GM21526 (cell line): ENCODE measurements around the gene MFAP2.

Experiments used
- ATAC-seq: cut with Tn5 transposase; IDR thresholded peaks from one replicate; pipeline ENCODE4 v1.9.1; 2021; ENCODE audit warnings: moderate library complexity; ENCODE audit not compliant: unreplicated experiment, low FRiP score

The MFAP2 gene, protein sequence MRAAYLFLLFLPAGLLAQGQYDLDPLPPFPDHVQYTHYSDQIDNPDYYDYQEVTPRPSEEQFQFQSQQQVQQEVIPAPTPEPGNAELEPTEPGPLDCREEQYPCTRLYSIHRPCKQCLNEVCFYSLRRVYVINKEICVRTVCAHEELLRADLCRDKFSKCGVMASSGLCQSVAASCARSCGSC

DNA sequence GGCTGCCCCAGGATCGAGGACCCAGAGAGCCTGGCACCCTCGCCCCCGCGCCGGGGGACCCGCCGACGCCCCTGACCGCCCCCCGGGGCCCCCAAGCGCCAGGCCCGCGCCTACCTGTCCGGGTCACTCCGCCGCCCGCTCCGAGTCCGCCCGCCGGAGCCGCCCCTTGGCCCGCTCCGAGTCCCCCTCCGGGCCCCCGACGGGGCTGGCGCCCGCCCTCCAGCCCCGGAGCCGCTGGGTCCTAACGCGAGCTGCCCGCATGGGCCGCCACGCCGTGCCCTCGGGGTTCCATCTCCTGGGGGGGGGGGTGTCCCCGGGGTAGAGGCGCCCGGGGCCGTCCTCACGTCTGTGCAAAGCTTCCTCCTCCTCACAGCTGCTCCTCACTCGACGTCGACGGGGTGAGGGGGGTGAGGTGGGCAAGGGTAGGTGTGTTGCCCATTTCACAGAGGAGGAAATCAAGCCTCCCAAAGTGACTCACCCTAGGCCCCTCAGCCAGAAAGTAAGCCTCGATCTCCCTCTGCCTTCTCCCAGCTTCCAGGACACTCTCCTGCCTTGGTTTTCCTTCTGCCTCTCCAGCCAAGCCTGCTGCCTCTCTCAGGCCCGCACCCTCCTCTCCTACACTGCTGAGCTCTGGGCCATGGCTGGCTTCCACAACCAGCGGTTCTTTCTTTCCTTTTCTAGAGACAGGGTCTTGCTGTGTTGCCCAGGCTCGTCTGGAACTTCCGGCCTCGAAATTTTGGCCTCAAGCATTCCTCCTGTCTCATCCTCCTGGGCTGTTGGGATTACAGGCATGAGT is at the start of gene MFAP2:
Gene MFAP2 (minus strand): TSS at position 148 of the 796 bp plus-strand sequence. CDS start 2,347 bp downstream, outside the sequence.
- no peak for ATAC-seq

DNA sequence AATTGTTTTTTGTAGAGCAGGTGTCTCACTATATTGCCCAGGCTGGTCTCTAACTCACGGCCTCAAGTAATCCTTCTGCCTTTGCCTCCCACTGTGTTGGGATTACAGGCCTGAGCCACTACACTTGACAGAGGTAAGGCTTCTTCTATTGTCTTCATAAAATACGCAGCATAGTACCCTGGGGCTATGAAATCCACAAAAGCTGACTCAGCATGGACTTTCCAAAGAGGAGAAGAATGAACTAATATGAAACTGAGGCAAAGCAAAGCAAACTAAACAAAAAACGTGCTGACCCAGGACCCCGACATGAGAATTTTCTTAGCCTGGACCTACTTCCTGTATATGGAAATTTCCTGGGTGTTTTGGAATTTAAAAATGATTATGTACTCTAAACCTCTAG is 49.8 kb upstream of the MFAP2 start:
- ATAC-seq = no peak

DNA sequence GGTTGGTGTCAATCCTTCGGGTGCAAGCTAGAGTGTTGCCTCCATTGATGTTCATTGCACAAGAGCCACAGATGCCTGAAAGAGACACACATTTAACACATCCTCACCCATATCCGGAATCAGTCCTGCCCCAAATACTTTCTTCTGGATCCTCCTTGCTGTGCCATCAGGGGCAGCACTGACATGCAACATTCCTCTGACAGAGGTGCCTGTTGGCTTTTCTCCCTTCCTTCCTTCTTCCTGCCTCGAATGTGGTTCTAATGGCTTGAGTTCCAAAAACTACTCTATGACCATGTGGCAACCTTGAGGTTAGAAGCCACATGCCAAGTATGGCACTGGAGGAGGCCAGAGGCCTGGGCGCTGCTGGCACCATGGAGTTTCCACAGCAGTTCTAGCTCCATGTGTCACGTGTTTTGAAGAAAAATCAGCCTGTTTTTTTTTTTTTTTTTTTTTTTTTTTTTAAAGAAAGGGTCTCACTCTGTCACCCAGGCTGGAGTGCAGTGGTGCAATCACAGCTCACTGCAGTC is 48.3 kb upstream of the MFAP2 start:
- no peak for ATAC-seq

DNA sequence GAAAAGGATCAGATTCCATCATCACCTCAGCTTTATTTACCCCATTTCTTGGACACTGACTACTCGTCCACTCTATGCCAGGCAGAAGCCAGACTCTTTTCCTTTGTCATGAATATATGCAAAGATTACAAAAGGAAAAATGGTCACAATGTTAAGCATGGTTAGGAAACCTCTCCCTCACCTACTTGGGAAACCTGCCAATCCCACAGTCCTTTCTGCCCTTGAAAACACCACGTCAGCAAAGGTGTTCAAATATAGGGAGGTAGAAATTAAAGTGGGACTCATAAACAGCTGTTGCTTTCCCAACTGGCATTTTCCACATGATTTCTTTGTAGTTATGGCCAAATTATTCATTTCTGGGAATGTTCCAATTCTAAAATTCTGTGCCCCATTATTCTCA is 47.5 kb upstream of the MFAP2 start:
- no peak for ATAC-seq

DNA sequence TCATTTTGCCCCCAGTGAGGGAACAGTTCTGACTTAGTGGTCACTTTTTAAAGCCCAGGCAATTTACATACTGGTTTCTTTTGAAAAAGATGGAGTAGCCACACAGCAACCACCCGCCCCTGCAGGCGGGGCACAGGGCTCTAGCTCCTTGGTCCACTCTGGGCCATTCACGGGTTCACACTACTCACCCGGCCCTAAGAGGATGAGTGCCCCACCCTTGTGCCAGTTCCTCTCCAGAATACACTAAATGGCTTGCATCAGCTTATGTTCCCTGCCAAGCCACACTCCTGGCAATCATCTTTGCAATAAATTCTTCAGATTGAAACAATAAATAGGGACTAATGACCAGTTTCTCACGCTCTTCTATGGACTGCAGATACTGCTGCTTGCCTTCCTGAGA is 47.0 kb upstream of the MFAP2 start:
- no peak for ATAC-seq

DNA sequence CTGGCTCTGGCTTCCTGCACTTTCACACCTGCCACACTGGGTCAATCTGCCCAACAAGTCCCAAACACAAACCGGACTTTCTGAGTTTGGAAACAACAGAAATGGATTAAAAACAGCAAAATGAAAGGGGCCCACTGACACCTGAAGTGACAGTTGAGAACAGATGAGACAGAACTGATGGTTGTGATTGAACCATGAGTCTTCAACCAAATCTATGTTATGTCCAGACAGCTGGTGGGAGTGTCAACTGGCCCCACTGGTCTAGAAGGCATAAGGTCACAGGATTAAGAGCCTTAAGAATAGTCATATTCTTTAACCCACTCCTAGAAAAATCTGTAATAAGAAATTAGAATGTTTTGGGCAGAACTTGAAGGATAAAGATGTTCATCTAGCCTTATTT is 44.3 kb upstream of the MFAP2 start:
- no peak for ATAC-seq

DNA sequence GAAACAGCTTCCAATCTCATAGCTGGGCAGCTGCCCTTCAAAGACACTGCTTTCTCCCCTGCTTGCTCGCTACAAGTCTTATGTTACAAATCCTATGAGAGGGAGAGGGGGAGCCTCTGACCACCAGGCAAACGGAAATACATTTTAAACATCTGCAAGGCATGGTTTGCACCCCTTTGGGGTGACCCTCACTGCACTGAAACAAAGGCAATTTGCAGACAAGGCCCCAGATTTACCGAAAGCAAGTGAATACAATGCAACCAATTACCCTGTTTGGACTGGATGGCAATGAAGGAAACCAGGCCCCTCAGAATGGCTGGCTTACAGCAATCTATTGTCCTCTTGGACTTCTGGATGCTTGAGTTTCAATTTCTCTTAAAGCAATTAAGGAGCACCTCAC is 43.2 kb upstream of the MFAP2 start:
- ATAC-seq = no peak

DNA sequence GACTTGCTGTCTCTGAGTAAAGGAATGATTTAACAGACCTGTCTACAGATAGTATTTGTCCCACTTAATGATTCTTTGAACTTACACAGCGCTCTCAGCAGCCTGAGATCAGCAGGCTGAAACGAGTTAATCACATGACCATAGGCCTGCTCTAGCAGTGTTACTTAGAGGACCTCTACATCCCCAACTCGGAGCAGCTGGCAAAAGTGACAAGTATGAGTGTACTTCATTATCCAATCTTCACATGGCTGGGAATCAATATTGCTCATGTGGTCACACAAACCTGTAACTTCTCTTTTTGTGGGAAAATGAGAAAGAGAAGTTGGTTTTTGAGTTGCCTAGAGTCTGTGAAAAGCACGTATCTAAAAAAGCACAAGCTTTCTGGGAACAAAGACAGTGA is 42.7 kb upstream of the MFAP2 start:
- ATAC-seq = no peak

DNA sequence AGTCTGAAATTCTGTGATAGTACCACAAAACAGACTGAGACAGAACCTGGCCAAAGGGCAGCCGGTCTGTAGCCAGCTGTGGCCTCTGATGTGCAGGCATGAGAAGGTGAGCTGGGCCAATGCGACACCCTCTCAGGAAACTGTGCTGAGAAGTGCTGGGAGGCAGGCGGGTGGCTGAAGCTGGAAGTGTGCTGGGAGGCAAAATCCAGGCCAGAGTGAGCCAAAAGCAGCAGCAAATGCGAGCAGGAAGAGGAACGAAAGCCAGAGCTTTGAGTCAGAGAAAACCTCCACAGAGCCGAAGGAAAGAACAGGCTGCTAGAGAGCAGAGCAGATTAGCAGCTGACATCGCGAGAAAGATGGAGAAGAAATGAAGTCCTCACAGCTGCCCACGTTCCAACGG is 41.5 kb upstream of the MFAP2 start:
- no peak for ATAC-seq

DNA sequence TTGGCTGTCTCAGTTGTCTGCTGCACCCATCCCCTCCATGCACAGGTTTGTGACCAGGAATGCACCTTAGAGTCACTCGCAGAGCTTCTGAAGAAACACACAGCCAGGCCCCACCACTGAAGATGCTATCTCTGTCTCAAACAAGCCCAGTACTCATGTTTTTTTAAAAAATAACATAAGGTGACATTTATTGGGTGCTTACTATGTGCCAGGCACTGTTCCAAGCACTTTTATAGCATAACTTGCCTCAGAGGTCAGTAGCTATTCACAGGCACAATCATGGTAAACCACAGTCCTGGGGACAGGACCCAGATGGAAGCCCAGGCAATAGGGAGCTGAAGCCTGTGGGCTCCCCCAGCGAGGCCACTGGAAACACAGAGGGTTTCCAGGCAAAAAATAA is 40.1 kb upstream of the MFAP2 start:
- ATAC-seq = no peak

DNA sequence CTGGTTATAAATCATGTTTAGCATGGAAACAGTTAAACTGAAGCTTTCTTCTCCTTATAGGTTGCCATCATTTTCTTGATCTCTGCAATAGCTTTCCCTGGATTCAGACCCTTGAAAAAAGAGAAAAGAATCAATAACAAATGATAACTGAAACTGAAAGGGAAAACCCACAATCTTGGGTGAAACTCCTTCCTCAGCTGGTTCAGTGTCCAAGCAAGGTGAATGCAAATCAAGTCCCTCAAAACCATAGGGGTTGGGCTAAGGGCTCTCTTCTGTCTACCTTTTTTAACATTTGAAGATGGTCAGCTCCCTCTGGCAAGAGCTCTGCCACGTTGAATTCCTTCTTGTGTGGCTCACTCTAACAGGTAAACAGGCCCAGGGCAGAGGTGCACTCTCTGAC is 38.4 kb upstream of the MFAP2 start:
- ATAC-seq = no peak

DNA sequence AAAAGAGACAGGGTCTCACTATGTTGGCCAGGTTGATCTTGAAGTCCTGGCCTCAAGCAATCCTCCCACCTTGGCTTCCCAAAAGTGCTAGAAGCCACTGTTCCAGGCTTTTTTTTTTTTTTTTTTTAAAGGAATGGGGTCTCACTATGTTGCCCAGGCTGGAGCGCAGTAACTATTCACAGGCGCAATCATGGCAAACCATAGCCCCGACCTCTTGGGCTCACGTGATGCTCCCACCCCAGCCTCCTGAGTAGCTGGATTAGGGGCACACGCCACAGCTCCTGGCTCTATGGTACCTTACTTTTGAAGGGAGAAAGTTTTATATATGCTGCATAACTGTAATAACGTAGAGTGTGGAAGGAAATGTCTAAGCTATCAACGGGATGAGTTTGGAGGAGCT is 37.0 kb upstream of the MFAP2 start:
- no peak for ATAC-seq

DNA sequence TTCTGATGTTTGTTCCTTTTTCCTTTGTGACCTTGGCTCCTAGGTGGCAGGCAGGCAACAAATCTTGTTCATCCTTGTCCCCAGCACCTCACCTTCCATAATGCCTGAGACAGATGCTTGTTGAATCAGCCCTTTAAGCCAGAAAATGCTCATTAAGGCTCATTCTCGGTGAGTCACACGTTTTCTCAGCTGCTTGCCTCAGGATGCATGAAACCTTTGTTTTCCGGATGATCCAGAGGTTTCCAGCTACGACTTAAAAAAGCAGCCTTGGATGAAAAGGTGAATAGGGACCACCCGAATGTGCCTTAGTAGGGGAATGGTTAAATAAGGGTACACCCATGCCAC is 35.9 kb upstream of the MFAP2 start:
- ATAC-seq = no peak

DNA sequence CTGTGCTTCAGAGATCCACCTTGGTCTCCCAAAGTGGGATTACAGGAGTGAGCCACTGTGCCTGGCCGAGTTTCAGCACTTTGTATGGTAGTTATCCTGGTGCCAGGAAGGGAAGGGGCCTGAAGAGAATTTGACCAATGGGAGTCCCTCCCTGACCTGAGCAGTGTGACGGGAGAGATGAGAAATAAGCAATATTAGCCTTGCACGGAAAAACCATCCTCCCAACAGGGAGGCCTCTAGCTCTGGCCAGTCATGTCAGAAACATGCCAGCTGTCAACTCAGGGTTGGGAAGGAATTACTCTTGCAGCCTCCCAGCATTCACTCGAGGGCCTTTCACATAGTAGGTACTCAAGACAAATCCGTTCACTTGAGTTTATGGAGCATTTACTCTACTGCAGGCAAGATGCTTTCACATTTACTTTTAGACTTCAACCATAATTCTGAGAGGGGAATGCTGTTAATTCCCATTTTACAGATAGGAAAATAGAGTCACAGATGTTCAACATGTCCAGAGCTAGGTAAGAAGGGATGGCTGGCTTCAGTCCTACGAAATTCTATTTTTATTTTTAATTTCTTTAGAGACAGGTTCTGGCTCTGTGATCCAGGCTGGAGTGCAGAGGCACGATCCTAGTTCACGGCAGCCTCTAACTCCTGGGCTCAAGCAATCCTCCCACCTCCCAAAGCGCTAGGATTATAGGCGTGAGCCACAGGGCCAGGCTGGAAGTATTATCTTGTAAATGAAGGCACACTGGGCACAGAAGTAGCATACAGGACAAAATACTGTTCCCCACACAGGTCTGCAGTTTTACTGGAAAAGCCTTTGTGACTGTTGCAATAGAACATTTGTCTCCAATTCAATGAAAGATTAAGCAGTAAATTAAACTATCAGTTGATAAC is 34.5 kb upstream of the MFAP2 start:
- no peak for ATAC-seq

DNA sequence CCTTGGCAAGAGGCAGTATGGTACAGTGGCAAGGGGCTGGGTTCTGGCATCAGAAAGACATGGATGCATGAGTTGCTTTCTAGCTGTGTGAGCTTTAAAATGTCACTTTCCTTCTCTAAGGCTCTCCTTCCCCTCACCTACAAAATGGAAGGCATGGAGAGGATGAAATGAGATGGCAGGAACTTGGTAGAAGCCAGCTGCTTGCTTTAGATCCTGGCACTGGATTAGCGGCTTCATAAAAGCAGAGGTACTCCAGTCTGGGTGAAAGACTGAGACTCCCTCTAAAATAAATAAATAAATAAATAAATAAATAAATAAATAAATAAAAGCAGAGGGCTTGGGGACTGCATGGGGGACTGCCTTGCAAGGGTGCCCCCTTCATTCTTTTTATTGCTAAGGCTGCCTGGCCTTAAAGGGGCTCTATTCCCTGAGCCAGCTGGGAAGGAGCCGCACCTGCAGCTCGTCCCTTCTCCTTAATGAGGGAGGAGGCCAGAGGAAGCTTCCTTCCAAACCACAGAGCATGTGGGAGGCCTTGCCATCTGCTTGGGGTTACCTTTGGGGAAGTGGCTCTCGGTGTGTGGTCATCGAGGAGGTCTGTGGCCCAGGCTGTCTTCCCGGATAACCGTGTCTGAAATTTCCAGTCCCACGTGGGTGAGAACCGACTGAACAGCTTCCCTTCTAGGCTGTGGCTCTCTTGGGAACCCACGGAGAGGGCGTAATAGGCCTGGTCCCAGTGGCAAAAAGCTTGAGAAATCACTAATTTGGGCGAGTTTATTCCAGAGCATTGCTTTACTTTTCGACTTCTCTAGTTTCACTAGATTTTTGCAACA is 33.3 kb upstream of the MFAP2 start:
- ATAC-seq = no peak

DNA sequence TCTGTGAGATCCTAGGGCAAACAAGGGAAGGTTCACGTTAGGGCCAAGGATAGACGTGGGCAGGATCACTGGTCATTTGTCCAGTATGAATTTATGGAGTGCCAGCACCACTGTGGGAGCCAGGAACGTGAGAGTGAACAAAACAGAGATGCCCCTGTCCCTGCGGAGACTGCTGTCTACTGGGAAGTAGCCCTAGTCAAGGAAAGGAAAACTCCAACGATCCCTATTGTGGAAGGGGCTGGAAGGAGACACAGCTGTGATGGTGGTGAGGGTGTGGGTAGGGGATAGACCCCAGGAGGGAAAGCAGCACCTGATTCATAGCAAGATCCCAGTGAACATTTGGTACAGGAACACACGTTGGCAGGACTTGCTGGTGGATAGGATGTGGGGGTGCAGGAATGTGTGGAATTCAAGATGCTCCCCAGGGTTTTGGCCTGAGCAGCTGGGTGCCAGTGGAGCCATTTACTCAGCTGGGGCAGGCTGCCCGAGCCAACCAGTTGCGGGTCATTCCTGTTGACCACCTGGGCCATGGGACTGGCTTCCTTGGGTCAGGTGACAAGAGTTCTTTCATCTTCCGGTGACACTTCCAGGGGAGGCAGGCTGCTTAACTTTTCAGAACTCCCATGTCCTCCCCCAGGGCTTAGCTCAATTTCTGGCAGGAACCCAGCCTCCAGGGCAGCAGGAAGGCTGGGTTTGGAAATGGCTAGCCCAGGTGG is 32.5 kb upstream of the MFAP2 start:
- ATAC-seq = no peak

DNA sequence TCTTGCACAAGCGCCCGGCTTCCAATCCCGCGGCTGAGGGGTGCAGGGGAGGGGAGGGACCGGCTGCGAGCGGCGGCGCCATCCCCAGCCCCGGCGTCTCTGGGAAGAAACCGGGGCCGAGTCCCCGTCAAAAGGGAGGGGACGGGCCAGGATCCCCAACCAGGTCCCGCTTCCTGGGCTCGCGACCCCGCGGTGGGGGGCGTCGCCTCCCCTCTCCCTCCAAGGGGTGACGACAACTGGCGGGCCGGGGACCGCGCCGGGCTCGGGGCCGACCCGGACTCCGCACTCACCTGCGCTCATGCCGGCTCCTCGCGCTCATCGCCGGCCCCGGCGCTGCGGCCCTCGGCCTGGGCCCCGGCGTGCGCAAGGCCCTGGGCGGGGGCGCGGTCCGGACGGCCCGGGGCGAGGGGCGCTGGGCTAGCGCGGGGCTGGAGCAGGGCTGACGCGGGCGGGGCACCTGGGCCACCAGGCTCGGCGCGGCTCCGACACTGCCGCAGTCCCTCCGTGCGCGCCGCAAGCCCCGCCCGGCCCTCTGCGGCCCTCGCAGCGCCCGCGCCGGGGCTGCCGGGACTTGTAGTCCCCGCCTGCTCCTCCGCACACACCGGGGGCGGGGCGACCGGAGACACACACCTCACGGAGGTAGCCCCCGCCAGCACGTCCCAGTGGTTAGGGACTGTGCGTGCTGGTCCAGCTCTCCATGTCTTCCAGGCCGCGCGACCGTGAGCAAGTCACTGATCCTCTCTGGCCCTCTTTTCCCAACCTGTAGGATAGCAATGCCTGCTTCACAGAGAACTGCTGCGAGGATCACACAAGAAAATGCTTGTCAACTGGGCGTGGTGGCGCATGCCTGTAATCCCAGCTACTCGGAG is 31.3 kb upstream of the MFAP2 start, which contains the start of gene ATP13A2:
Gene ATP13A2 (minus strand): TSS at position 490 of the 869 bp plus-strand sequence. CDS start 190 bp downstream, at position 300.
- peak; percentile 89 for ATAC-seq

DNA sequence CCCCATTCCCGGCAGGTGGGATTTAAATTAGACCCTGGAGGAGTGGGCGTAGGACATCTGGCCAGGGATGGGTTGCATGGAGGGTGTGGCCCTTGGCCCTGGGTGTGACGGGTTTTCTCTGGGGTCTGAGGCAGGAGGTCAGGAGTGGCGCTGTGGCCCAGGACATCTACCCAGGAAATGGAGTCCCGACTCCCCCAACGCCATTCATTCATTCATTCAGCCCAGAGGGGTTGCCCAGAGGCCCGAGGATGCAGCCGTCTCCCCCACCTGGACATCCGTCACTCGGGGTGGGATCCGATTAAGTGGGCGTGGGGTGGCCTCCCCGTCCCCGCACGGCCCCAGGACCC is 30.6 kb upstream of the MFAP2 start:
- ATAC-seq = no peak

DNA sequence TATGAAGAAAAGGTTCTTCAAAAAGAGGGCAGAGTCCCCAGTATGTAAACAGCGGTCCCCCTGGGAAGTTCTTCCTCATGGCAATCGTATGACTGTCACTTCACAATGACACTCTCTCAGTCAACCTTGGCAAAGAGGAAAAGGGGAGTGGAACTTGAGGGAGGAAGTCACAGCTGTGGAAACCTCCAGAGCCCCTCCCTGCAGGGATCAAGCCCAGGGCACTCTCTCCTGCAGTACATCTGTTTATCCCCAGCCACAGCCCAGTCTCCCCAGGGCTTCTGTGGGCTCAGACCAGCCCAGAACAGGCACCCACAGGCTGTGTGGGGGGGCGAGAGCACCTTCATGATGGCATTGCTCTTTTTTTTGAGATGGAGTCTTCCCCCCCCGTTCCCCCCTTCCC is 29.3 kb upstream of the MFAP2 start:
- no peak for ATAC-seq
